ENCODE results near the gene DBH.

- TF ChIP-seq YY1 (IDR thresholded peaks at IDR 0.05; ENCODE audit: insufficient read depth, insufficient read length) (no peak), SUZ12 (IDR thresholded peaks at IDR 0.05; ENCODE audit: extremely low read depth, insufficient read depth, insufficient read length) (no peak), ZNF274 (IDR thresholded peaks at IDR 0.05; ENCODE audit: low read depth, low read length) (no peak)
Measured at GRCh38 chr9:133679466-133680061, 43.4 kb downstream of the DBH start.

Measured in NT2/D1 (cell line).